H9 (cell line): Measurements from ENCODE around the gene EOMES. TPM values are rescaled to one million over a fixed set of nuclear protein-coding genes. Genes with fewer than 3 reads are reported as not detected.

ENCODE experiments used
- DNase-seq: peaks from one replicate; pipeline ENCODE4 v3.0.0-alpha.2; 2017
- H2AFZ ChIP-seq: one replicate; pipeline ENCODE4 v1.6.1; 2013; ENCODE audit warnings: mild to moderate bottlenecking, low read length, control low read depth, moderate library complexity
- H2AK5ac ChIP-seq: 2 replicates; pipeline ENCODE4 v1.6.1; 2013; ENCODE audit warnings: low read length, control low read depth, mixed read lengths; ENCODE audit not compliant: insufficient read length
- H2BK120ac ChIP-seq: one replicate; pipeline ENCODE4 v1.6.1; 2013; ENCODE audit warnings: low read depth, mild to moderate bottlenecking, low read length, control low read depth, inconsistent platforms; ENCODE audit not compliant: poor library complexity, severe bottlenecking
- H2BK12ac ChIP-seq: 2 replicates; pipeline ENCODE4 v1.6.1; 2013; ENCODE audit warnings: low read length, control low read depth, mixed read lengths, low read depth; ENCODE audit not compliant: insufficient read length
- H2BK15ac ChIP-seq: 2 replicates; pipeline ENCODE4 v1.6.1; 2013; ENCODE audit warnings: low read depth, low read length, control low read depth
- H2BK20ac ChIP-seq: one replicate; pipeline ENCODE4 v1.6.1; 2013; ENCODE audit warnings: low read depth, mild to moderate bottlenecking, low read length, control low read depth, inconsistent platforms; ENCODE audit not compliant: poor library complexity, severe bottlenecking
- H2BK5ac ChIP-seq: 2 replicates; pipeline ENCODE4 v1.6.1; 2013; ENCODE audit warnings: low read length, control low read depth, mixed read lengths; ENCODE audit not compliant: insufficient read length
- H3K14ac ChIP-seq: 2 replicates; pipeline ENCODE4 v1.6.1; 2013; ENCODE audit warnings: low read length, control low read depth; ENCODE audit not compliant: insufficient read depth
- H3K18ac ChIP-seq: 2 replicates; pipeline ENCODE4 v1.6.1; 2013; ENCODE audit warnings: low read depth, mild to moderate bottlenecking, mixed read lengths, low read length, control low read depth; ENCODE audit not compliant: insufficient read length
- H3K23ac ChIP-seq: 2 replicates; pipeline ENCODE4 v1.6.1; 2013; ENCODE audit warnings: low read length, control low read depth, mixed read lengths, low read depth; ENCODE audit not compliant: insufficient read length
- H3K23me2 ChIP-seq: 2 replicates; pipeline ENCODE4 v1.6.1; 2013; ENCODE audit warnings: low read depth, mild to moderate bottlenecking, mixed read lengths, low read length, control low read depth; ENCODE audit not compliant: insufficient read length, poor library complexity, severe bottlenecking
- H3K27ac ChIP-seq: 2 replicates; pipeline ENCODE4 v1.5.1; 2013; ENCODE audit warnings: low read length, control low read depth, mixed read lengths, low read depth; ENCODE audit not compliant: insufficient read length
- H3K27me3 ChIP-seq: 2 replicates; pipeline ENCODE4 v1.6.1; 2013; ENCODE audit warnings: low read length, control low read depth, inconsistent platforms; ENCODE audit not compliant: insufficient read depth
- H3K4ac ChIP-seq: 2 replicates; pipeline ENCODE4 v1.6.1; 2013; ENCODE audit warnings: low read depth, mild to moderate bottlenecking, control low read depth, inconsistent platforms, low read length, moderate library complexity
- H3K4me1 ChIP-seq: 2 replicates; pipeline ENCODE4 v1.6.1; 2013; ENCODE audit warnings: low read length, control low read depth, inconsistent platforms; ENCODE audit not compliant: insufficient read depth
- H3K4me2 ChIP-seq: 2 replicates; pipeline ENCODE4 v1.6.1; 2013; ENCODE audit warnings: low read length, control low read depth, mixed read lengths; ENCODE audit not compliant: insufficient read length, insufficient read depth
- H3K56ac ChIP-seq: 2 replicates; pipeline ENCODE4 v1.6.1; 2013; ENCODE audit warnings: low read depth, mild to moderate bottlenecking, mixed read lengths, low read length, control low read depth; ENCODE audit not compliant: insufficient read length
- H3K79me1 ChIP-seq: 2 replicates; pipeline ENCODE4 v1.6.1; 2013; ENCODE audit warnings: low read depth, mild to moderate bottlenecking, moderate library complexity, low read length, control low read depth, inconsistent platforms; ENCODE audit not compliant: insufficient read depth, poor library complexity, severe bottlenecking
- H3K79me2 ChIP-seq: 2 replicates; pipeline ENCODE4 v1.6.1; 2013; ENCODE audit warnings: low read length, control low read depth, inconsistent platforms; ENCODE audit not compliant: insufficient read depth
- H3K9ac ChIP-seq: 2 replicates; pipeline ENCODE4 v1.6.1; 2013; ENCODE audit warnings: low read length, control low read depth, mixed read lengths; ENCODE audit not compliant: insufficient read length; ENCODE audit errors: extremely low read depth
- H3K9me3 ChIP-seq: one replicate; pipeline ENCODE4 v1.6.1; 2013; ENCODE audit warnings: low read depth, low read length, inconsistent platforms; ENCODE audit not compliant: control insufficient read depth
- H3T11ph ChIP-seq: one replicate; pipeline ENCODE4 v1.6.1; 2013; ENCODE audit warnings: mild to moderate bottlenecking, low read length, control low read depth, inconsistent platforms
- H4K20me1 ChIP-seq: one replicate; pipeline ENCODE4 v1.6.1; 2013; ENCODE audit not compliant: control insufficient read depth, insufficient read length, insufficient read depth
- H4K5ac ChIP-seq: 2 replicates; pipeline ENCODE4 v1.6.1; 2013; ENCODE audit warnings: low read depth, mild to moderate bottlenecking, mixed read lengths, low read length, control low read depth; ENCODE audit not compliant: insufficient read length
- H4K8ac ChIP-seq: replicated peaks from 2 replicates; pipeline ENCODE4 v1.6.1; 2013; ENCODE audit warnings: low read length, control low read depth, mixed read lengths, low read depth; ENCODE audit not compliant: insufficient read length
- H4K91ac ChIP-seq: 2 replicates; pipeline ENCODE4 v1.6.1; 2013; ENCODE audit warnings: low read depth, mild to moderate bottlenecking, moderate library complexity, mixed read lengths, low read length, control low read depth; ENCODE audit not compliant: insufficient read length
- H3K27ac Mint-ChIP-seq, 3 experiments: 2 replicates in 2 of 3; 3 replicates in 1 of 3; pipeline ENCODE4 v1.8.0; 2020 to 2021; ENCODE audit warnings: mixed read lengths in 3 of 3, mild to moderate bottlenecking in 1 of 3, moderate library complexity in 1 of 3
- H3K27me3 Mint-ChIP-seq: 2 replicates; pipeline ENCODE4 v1.8.0; 2021; ENCODE audit warnings: low read depth, mild to moderate bottlenecking, moderate library complexity, mixed read lengths
- H3K36me3 Mint-ChIP-seq, 3 experiments: 2 replicates in 2 of 3; 3 replicates in 1 of 3; pipeline ENCODE4 v1.8.0; 2020 to 2021; ENCODE audit warnings: low read depth in 3 of 3, mixed read lengths in 3 of 3; ENCODE audit not compliant: insufficient read depth in 1 of 3
- H3K4me1 Mint-ChIP-seq, 2 experiments: 2 replicates each; pipeline ENCODE4 v1.8.0; 2020; ENCODE audit warnings: mixed read lengths in 2 of 2
- H3K4me3 Mint-ChIP-seq, 2 experiments: 2 replicates in 1 of 2; 3 replicates in 1 of 2; pipeline ENCODE4 v1.8.0; 2020 to 2021; ENCODE audit warnings: mild to moderate bottlenecking in 2 of 2, mixed read lengths in 2 of 2, moderate library complexity in 1 of 2
- H3K9me3 Mint-ChIP-seq, 2 experiments: 2 replicates in 1 of 2; 3 replicates in 1 of 2; pipeline ENCODE4 v1.8.0; 2020; ENCODE audit warnings: mild to moderate bottlenecking in 2 of 2, mixed read lengths in 2 of 2, moderate library complexity in 1 of 2
- CTCF ChIP-seq: fragments of 200-600 bp; sonication (generic); conservative IDR thresholded peaks from 3 replicates; pipeline ENCODE4 v1.8.0; 2021; ENCODE audit warnings: antibody characterized with exemption, mild to moderate bottlenecking
- WGBS: extraction: QIAGEN DNeasy Blood & Tissue Kit; methylation state at CpG from one replicate; pipeline ENCODE4 v1.1.7; 2013; ENCODE audit warnings: missing lambda C conversion rate, low lambda C conversion rate, mixed read lengths; ENCODE audit not compliant: insufficient read length; ENCODE audit errors: extremely low coverage; 5-methylcytosine and 5-hydroxymethylcytosine counted together
- total RNA-seq: library from RNA; stranded (reverse); gene quantifications from 2 replicates; pipeline ENCODE4 v1.2.1, GENCODE V29; 2021

EOMES gene
- total RNA-seq, 1 experiment from 2014 or later = 1.7 TPM

GRCh38 chr3:27712136-27713077, 9.7 kb downstream of the EOMES start:
- Histone ChIP-seq H4K5ac (no peak overlapping the region), H2AFZ (no peak overlapping the region)
- peaks cover 99% of the 10 kb centered on the region for H3K27me3 Mint-ChIP-seq

More at GRCh38 chr3:27712136-27713077, 9.7 kb downstream of the EOMES start:
- peaks cover 39 to 44% of the 10 kb centered on the region in 2 experiments for H3K4me1 Mint-ChIP-seq
- no peak overlapping the region for H3K4ac ChIP-seq
- H3K4me2 ChIP-seq = peak overlapping the region; percentile 80
- no peaks in the 10 kb centered on the region; the same call in 1 of the 2 replicates for H3K4me1 ChIP-seq
- peak; percentile 84 for TF ChIP-seq CTCF
- H3K23me2 ChIP-seq = peaks cover 12% of the 10 kb centered on the region
- no peak overlapping the region for H3K18ac ChIP-seq
- no peaks in the 10 kb centered on the region for H3K79me2 ChIP-seq
- no peak overlapping the region for H2BK120ac ChIP-seq
- no peak overlapping the region for H3K56ac ChIP-seq
- peak overlapping the region in 1 of 3 experiments; percentile 83; a peak in 1 of 7 replicates for H3K27ac Mint-ChIP-seq
- H3K9me3 ChIP-seq = no peaks in the 10 kb centered on the region
- H3K4me3 Mint-ChIP-seq = peak overlapping the region; percentile 70 to 88
- H2BK15ac ChIP-seq = no peak overlapping the region
- no peaks in the 10 kb centered on the region; a peak in 1 of 5 replicates for H3K9me3 Mint-ChIP-seq
- no peaks in the 10 kb centered on the region for H4K20me1 ChIP-seq
- H2BK5ac ChIP-seq = no peak overlapping the region
- no peak overlapping the region for H4K8ac ChIP-seq
- no peak overlapping the region for H2BK12ac ChIP-seq
- H3K23ac ChIP-seq = no peak overlapping the region
- H3K79me1 ChIP-seq = no peaks in the 10 kb centered on the region
- H3K14ac ChIP-seq = no peak overlapping the region
- H3K27ac ChIP-seq = no peak overlapping the region
- no peak overlapping the region for H2BK20ac ChIP-seq
- H4K91ac ChIP-seq = no peak overlapping the region
- H3K27me3 ChIP-seq = peaks cover 53% of the 10 kb centered on the region
- no peaks in the 10 kb centered on the region; a peak in 1 of 7 replicates for H3K36me3 Mint-ChIP-seq
- H2AK5ac ChIP-seq = no peak overlapping the region
- peak; percentile 82 for DNase-seq
- no peak overlapping the region for H3K9ac ChIP-seq
- WGBS = no CpG with 5 or more reads among the region's 49 CpGs
- no peak overlapping the region for H3T11ph ChIP-seq
